ENCODE data around the gene CD6.

The CD6 gene

DNA sequence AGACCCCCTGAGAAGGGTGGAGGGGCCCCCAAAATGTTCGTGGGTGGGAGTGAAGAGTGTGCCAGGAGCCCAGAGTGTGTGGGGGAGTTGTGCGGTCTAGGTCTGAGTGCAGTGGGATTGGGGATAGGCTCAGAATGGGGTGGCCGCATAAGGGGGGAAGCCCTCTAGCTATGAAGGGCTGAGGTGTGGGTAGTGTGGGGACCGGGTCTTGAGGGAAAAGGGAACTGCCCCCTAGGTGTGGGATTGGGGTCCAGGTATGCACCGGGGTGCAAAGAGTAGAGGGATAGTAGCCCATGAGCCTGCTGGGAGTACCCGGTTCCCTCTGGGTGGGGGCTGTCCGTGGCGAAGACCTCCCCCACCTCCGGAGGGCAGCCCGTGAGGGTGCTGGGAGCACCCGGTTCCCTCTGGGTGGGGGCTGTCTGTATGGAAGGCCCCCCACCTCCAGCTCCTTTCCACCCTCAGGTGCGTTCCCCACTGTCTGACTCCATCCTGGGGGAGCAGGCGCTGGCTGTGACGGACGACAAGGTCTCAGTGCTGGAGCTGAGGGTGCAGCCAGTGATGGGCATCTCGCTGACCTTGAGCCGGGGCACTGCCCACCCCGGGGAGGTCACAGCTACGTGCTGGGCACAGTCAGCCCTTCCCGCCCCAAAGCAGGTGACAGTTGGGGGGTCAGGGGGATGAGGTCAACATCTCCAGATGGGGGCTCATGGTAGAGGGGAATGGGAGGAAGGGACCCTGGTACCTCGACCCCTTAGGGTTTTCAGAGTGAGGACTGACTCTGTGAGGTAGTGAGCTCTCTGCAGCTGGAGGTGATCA is 36.5 kb upstream of the CD6 start:
- DNase-seq (ENCODE audit: low spot score), result no peak

DNA sequence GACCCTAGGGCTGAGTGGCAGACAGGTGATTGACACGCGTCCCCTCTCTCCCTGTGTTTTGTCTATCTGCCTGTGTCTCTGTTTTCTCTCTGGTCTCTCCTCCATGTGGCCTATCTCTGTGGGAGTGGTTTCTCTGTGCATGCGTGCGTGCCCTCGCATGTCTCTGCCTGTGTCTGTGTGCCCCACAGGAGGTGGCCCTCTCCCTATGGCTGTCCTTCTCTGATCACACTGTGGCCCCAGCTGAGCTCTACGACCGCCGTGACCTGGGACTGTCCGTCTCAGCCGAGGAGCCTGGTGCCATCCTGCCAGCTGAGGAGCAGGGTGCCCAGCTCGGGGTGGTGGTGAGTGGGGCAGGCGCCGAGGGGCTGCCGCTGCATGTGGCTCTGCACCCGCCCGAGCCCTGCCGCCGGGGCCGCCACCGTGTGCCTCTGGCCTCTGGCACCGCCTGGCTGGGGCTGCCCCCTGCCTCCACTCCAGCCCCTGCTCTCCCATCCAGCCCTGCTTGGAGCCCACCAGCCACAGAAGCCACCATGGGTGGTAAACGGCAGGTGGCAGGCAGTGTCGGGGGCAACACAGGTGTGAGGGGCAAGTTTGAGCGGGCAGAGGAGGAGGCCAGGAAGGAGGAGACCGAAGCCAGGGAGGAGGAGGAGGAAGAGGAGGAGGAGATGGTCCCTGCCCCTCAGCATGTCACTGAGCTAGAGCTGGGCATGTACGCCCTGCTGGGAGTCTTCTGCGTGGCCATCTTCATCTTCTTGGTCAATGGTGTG is 35.6 kb upstream of the CD6 start:
- DNase-seq (ENCODE audit: low spot score), result no peak

DNA sequence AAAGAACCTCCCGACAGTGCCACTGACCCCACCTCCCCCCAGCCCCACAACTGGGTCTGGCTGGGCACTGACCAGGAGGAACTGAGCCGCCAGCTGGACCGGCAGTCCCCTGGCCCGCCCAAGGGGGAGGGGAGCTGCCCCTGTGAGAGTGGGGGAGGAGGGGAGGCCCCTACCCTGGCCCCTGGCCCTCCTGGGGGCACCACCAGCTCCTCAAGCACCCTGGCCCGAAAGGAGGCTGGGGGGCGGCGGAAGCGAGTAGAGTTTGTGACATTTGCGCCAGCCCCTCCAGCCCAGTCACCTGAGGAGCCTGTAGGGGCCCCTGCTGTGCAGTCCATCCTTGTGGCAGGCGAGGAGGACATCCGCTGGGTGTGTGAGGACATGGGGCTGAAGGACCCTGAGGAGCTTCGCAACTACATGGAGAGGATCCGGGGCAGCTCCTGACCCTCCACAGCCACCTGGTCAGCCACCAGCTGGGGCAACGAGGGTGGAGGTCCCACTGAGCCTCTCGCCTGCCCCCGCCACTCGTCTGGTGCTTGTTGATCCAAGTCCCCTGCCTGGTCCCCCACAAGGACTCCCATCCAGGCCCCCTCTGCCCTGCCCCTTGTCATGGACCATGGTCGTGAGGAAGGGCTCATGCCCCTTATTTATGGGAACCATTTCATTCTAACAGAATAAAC is 34.9 kb upstream of the CD6 start:
- DNase-seq (ENCODE audit: low spot score), result no peak

DNA sequence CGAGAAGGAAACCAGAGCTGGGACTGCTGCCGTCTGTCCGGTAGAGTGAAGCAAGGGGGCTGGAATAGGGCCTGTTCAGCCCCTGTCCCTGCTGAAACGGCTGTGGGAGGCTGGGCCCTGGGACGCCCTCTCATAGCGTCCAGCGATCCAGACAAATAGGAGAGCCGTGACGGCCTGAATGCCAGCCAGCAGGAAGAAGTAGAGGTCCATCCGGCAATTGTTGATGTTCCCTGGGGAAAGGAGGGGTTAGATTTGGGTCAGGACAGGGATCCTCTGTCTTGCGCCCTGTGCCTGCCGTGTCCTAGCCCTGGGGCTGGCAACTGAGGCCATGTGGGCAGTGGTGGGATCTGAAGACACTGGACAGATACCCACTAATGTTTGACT is 34.3 kb upstream of the CD6 start:
- no peak for DNase-seq (ENCODE audit: low spot score)

DNA sequence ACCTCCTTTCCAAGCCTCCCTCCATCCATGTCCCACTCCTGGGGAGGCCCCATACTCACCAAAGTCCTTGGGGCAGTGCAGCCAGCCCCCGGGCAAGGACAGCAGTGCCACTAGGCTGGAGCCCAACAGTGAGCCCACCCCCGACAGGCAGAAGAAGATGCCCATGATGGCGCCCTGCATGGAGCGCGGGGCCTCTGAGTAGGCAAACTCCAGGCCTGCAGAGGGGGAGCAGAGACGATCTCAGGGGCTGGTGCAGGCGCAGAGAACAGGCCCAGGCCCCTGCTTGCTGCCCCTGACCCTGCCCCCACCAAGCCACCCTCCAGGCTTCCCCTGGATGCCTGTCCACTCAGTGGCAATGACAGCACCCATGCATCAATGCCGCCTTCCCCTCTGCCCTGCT is 33.7 kb upstream of the CD6 start:
- no peak for DNase-seq (ENCODE audit: low spot score)

DNA sequence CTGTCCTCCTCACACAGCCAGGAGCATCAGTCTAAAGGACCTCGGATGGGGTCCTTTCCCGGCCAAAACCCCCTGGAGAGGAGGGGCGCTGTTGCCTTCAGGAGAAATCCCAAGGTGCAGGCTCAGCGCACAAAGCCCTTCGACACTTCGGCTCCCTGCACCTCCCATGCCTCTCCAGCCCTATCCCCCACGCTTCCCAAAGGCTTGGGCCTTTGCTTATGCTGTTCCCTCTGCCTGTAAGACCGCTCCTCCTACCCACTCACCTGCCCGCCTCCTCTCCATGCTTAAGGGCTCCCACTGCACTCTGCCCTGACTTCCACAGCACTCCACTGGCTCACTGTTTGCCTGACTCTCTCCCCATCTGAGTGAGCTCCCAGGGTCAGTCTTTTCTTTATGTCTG is 33.0 kb upstream of the CD6 start:
- DNase-seq (ENCODE audit: low spot score), result no peak

DNA sequence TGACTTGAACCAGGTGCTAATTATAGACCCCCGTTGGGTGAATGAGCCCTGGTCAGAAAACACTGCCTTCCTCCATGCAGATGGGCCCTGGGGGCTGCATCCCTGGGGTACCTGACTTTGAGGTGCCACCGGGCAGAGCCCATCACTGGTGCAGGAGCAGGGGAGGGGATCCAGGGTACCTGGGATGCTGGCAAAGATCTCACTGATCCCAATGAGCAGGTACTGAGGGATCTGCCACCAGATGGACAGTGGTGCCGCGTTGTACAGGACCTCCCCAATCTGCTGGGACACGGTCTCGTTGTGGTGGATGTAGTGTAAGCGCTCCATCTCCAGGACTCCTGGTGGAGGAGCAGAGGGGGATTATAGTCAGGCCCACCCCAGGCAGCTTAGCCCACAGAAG is 32.2 kb upstream of the CD6 start:
- no peak for DNase-seq (ENCODE audit: low spot score)

DNA sequence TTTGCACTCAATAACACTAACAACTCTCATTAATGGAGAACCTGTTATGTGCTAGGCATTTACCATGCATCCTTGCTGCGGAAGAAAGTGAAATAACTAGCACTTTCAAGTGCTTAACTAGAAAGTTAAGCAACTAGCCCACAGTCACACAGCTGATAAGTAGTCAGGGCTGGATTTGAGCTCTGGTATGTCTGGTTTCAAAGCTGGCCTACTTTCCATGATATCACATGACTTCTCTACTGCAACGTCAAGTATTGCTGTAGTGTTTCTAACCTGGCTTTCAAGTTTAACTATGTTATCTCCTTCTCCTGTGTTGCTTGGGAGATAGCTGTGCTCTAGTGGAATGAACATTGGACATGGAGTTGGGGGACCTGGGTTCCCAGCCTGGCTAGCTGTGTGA is 31.6 kb upstream of the CD6 start:
- DNase-seq (ENCODE audit: low spot score), result no peak

DNA sequence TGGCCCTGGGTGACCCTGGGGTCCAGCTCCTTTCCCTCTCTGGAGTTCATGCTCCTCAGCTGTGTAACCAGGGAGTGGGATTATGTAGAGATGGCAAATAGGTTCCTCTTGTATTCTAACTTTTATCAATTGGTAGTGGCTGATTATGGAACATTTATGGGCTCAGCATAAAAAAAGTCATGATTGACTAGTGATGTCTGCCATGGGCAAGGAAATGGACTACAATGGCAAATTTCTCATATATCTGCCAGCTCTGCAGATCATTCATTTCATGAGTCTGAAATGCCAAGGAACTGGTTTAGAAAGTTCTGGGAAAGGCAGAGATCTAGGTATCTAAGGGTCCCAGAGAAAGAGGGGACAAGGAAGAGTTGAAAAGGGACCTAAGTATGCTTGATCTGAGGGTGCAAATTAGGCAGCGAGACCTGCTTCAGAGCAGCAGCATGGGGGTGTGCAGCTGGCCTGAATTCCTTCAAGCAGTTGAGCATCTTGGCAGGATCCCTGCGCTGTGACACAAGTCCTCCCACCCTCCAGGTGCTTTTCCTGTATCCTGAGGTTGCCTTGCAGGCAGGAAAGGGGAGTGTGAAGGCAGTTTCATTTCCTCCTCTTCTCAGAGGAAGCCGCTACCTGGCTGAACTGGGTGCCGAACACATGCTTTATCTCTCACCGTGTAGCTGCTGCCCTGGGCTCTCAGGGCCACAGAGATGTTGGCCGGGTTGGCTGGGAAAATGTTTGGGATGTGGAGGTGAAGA is 29.9 kb upstream of the CD6 start:
- no peak for DNase-seq (ENCODE audit: low spot score)

DNA sequence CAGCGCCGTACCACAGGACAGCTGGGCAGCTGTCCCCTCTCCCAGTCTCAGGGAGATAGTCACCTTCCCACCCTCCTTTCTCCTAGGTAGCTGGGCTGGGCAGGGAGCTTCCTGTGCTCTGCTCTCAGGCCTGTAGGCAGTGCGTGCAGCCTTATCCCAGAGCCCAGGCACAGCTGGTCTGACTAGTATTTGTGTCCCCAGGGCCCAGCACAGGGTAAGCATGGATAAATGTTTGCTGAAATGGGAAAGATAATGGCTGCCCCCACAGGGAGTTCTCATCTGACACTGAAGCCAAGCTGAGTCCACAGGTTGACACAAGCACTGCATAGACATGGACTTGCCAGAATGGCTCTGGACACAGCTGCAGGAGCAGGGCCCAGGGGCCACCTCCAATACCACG is 29.3 kb upstream of the CD6 start:
- no peak for DNase-seq (ENCODE audit: low spot score)

DNA sequence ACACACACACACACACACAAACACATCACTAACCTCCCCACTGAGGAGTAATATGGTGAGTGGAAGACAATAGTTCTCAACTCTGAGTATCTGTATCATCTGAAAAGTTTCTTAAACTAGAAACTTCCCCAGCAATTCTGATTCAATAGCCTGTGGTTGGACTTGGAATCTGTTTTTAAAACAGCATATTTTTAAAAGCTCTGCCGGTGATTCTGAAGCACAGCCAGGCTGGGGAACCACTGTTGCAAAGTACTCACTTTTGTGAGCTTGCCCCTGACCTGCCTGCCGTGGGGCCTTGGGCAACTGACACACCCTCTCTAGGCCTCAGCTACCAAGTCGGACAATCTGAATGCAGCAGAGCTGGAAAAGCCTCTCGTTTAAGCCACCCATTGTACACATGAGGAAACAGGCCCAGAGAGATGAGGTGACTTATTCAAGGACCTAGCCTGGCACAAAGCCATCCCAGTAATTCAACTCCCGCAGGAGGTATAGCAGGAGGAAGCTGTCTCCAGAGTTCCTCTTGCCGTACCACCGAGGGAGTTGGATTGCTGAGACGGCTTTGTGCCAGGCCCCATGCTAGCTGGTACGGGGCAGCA is 28.4 kb upstream of the CD6 start:
- DNase-seq (ENCODE audit: low spot score), result no peak

DNA sequence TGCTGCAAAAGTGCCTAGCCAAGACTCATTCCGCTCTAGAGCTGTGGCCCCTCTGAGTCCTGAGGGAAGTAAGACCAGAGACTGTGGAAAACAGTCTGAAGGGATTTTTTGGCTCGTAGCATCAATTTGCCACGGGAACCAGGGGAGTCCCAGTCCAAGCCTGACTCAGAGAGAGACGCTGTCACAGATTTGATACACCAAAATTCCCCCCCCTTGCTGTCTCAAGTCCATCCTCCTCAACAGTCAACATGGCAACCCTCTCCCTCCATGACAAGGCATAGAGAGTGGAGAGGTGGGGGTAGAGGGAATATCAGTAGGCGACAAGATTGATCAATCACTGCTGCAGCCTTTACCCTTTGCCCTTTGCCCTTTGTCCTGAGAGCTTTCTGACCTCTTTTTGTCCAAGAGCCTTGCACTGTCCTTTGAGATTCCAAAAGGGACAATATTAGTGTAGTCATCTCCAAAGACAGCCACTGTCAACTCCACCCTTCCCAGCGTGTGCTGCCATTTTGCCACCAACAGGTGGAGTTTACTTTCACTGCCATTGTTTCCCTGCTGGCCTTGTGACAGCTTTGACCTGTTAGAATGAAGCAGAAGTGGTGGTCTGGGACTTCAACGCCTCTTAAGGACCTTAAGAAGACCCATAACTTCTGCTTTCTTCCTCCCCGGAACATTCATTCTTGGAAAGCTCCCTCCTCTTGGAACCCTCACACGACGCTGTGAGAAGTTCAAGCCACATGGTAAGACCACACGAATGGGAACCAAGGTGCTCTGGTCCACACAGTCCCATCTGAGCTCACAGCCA is 26.8 kb upstream of the CD6 start:
- DNase-seq (ENCODE audit: low spot score), result no peak

DNA sequence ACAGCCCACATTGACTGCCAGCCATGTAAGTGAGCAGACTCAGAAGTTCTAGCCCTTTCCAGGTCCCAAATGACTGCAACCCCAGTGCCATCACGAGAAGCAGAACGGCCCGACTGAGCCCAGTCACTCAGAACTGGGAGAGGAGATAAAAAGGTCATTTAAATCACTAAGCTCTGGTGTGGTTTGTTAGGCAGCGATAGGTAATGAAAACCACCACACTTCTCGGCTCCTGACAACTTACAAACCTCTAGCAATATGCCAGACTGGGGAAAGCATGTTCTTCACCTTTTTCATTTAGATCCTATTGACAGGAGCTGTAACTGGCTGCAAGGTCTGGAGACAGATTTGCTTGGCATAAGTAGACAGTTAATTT is 26.2 kb upstream of the CD6 start:
- DNase-seq (ENCODE audit: low spot score), result no peak

DNA sequence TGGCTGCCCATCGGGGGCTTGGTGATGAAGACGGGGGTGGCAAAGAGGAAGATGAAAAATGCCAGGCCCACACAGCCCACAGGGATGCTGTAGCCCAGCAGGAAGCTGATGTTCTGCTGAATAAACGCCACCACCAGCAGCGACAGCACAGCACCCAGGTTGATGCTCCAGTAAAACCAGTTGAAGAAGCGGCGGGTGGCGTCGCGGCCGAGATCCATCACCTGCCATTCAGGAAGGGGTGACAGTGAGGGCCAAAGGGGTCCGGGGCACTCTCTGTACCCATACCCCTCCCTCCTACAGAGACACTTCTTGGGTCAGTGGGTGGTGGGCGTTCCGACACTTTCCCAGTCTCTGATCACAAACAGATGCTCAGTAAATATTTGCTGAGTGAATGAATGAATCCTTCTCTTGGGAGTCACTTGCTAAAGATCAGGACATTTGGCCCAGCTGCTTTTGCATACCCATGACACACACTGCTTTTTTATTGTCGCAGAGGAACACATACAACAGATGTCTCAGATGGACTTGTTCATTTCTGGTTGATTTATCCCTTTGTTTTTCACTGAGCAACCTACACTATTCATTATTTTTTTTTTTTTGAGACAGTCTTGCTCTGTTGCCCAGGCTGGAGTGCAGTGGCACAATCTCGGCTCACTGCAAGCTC is 24.7 kb upstream of the CD6 start:
- DNase-seq (ENCODE audit: low spot score), result no peak

DNA sequence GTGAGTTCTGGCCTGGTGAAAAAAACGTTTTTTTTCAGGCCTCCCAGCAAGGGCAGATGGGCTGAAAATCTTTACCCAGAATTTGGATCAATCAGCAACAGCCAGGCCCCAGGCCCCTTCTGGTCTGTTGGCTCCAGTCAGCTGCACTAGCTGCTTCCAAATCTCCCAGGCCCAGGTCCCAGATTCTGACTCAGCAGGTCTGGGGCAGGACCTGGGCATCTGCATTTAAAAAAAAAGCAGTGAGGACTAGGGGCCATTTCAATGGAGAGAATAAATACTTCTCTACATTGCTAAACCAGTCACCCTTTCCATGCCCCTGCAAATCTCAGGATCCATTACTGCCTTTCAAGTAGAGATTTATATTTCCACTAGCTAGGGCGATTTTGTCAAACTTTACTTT is 23.8 kb upstream of the CD6 start:
- no peak for DNase-seq (ENCODE audit: low spot score)

DNA sequence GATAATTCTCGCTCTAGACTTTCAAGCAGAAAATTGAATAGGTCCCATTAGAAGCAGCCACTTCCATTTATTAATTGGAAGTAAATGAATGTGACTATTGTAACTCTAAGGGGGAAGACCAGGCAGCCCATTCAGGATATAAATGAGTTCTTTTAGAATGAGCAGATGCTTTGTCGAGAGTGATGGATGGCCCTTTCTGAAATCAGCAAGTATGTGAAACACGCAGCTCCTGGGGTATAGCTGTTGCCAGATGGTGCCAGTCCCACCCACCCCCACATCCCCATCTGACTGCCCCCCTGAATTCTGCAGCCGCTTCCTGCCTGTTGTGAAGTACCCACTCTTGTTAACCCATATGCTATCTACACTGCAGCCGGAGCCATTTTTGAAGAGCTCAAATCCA is 23.2 kb upstream of the CD6 start:
- DNase-seq (ENCODE audit: low spot score), result no peak

DNA sequence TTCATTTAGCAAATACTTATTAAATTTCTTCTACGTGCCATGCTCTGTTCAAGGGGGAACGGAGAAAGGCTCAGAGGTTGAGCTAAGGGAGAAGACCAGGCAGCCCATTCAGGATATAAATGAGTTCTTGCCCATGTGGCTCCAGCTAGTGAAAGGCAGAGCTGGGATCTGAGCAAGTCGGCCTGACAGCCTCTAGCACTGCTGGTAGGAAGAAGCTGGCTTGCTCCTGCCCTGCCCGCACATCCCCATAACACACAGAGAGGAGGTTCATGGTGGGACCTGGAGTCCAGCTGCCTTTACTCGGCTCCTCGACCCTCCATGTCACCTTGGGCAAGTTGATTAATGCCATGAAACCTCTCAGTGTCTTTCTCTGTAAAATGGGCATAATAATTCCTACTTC is 21.5 kb upstream of the CD6 start:
- DNase-seq (ENCODE audit: low spot score), result no peak

DNA sequence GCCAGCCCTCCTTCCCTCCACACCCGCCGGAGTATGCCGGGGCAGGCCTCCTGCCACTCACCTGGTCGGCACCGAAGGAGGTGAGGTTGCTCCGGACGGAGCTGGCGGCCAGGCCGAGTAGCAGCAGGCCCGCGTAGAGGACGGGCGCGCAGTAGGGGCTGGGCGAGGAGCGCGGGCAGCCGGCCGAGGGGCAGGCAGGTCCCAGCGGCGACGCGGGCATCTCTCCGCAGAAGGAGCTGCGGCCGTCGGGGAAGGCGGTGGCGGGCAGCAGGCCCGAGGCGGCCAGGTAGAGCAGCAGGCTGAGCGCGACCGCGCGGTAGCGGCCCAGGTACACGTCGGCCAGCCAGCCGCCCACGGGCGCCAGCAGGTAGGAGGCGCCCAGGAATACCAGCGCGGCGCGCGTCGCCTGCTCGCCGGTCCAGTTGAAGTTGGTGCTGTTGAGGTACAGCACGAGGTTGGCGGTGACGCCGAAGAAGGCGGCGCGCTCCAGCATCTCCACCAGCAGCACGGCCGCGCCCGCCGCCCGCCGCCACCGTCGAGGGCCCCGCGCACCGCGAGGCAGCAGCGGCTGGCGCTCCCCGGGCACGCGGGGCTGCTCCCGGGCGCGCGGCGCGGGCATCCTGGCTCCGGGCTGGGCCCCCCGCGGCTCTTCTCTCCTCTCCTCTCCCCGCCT is 20.4 kb upstream of the CD6 start:
- DNase-seq (ENCODE audit: low spot score), result no peak

DNA sequence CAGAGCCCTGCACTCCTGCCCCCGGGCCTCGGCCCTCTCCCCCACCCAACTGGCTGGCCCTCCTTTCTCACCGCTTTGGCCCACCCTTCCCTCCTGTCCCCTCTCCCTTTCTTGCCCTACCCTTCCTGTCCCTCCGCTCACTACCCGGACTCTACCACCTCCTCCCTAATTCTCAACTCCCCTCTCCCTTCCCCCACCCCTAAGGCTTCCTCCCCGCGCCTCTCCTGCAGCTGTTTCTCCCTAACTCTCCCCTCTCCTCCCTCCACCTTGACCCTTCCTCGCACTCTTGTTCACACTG is 19.9 kb upstream of the CD6 start:
- DNase-seq (ENCODE audit: low spot score), result no peak

All from HuH-7 (cell line).